Measurements from ENCODE around the gene CCT7.
A peak's percentile ranks its signal among the peaks of the same experiment; 100 is the strongest.

Gene CCT7

DNA sequence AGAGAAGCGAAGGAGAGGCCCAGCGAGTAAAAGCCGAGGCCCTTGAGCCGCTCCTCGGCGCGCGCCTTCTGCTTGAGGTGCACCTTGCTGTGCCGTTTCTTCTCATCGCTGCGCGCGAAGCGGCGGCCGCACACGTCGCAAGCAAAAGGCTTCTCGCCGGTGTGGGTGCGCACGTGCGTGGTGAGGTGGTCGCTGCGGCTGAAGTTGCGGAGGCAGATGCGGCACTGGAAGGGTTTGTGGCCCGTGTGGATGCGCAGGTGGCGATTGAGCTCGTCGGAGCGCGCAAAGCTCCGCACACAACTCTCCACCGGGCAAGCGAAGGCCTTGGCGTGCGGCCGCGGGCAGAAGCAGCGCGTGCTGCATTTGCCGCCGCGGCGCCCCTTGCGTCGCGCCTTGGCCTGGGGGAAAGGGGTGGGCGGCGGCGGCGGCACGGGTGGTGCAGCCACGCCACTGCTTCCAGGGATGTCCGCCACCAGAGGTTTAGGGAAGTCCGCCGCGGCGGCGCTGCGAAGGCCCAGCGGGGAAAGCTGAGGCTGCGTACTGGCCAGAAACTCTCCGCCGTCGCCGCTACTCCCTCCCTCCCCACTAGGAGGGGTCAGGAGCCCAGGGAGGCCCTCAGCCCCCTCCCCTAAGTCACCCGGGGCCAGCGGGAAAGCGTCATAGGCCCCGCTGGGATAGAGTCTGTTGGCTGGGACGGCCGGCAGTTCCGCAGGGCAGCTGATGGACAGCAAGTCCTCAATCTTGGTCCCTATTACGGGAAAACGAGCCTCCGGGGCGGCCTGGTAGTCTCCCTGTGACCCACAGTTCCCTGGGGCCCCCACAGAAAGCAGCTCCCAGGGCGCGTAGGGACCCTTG lies 57.6 kb downstream of the CCT7 start:
- DNase-seq (peak; percentile 23 to 51), ATAC-seq (peak; percentile 5)
- Mint-ChIP-seq H3K9me3 (no peaks in the 10 kb centered on the region), H3K27ac (peak overlapping the region in 1 of 2 donors; percentile 69), H3K4me1 (peaks cover 26% of the 10 kb centered on the region), H3K27me3 (peaks cover 80% of the 10 kb centered on the region), H3K4me3 (peak overlapping the region; percentile 74)

GRCh38 chr2:73292316-73292905 lies 58.3 kb downstream of the CCT7 start:
- Mint-ChIP-seq H3K4me1 (peaks cover 26% of the 10 kb centered on the region), H3K27ac (peak overlapping the region in 1 of 2 donors; percentile 69), H3K4me3 (peak overlapping the region; percentile 74 to 75), H3K9me3 (no peaks in the 10 kb centered on the region), H3K27me3 (peaks cover 87% of the 10 kb centered on the region)
- ATAC-seq = no peak
- no peak for DNase-seq

DNA sequence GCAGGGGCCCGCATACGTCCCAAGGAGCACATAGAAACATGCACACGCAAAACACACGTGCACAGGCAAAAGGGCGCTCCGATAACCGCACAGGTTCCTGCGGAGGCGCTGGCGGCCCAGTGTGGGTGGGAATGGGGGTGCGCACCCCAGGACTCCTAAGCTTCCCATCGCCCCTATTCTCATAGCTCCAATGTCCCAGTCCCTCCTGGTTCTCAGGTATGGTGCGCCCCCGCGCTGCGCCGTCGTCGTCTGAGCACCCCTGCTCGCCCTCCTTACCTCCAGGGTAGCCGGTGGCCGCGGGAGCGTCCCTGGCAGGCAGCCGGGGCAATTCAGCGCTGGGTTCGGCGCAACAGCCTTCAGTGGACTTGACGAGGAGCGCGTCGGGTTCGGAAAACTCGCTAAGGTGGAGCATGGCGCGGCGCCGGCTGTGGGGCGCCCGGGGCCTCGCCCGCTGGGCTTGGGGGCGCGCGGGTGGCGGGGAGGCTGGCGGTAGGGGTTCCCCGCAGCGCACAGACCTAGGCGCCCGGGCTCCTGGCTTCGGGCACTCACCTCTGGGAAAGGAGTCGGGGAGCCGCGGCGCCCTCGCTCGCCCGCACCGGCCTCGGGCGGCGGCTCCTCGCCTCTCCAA lies 58.9 kb downstream of the CCT7 start:
- H3K4me3 Mint-ChIP-seq = peak overlapping the region; percentile 83 to 86
- H3K9me3 Mint-ChIP-seq = no peaks in the 10 kb centered on the region
- DNase-seq (peak in 1 of 2 donors; percentile 20), ATAC-seq (peak; percentile 6)
- H3K27me3 Mint-ChIP-seq = peaks cover 91% of the 10 kb centered on the region
- no peak overlapping the region for H3K27ac Mint-ChIP-seq
- peaks cover 26% of the 10 kb centered on the region for H3K4me1 Mint-ChIP-seq

- peaks cover 91% of the 10 kb centered on the region for H3K27me3 Mint-ChIP-seq
- peak within 1 kb of the TSS; percentile 83 to 86 for H3K4me3 Mint-ChIP-seq
- DNase-seq (peak; percentile 87 to 92), ATAC-seq (peak; percentile 95)
- H3K4me1 Mint-ChIP-seq = peaks cover 26% of the 10 kb centered on the region
- H3K9me3 Mint-ChIP-seq = no peaks in the 10 kb centered on the region
- no peak within 1 kb of the TSS for H3K27ac Mint-ChIP-seq
Measured at GRCh38 chr2:73293534-73294171, 59.5 kb downstream of the CCT7 start, which contains the start of gene EGR4. Gene EGR4, minus strand, starts transcription at chr2:73293548. Its CDS starts 231 bp downstream, at chr2:73293317.

DNA sequence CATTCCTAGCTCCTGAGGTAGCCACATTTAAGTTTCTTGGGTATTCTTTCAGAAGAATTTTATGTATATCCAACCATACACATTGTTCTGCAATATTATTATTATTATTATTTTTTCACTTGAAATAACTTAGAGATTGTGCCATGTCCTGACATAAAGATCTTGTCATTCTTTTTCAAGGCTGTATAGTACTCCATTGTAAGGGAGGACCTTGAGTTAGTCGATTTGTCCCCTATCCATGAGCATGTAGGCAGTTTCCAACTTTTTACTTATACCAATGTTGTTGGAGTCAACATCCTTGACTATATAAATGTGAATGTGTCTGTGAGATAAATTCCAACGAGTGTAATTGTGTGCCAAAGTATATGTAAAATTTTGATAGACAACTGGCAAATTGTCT lies 60.1 kb downstream of the CCT7 start:
- no peak for DNase-seq
- Mint-ChIP-seq H3K27ac (no peak overlapping the region), H3K4me3 (peak overlapping the region in 1 of 2 donors; percentile 86), H3K9me3 (no peaks in the 10 kb centered on the region), H3K27me3 (peaks cover 86% of the 10 kb centered on the region), H3K4me1 (peaks cover 26% of the 10 kb centered on the region)
- no peak for ATAC-seq

- ATAC-seq = no peak
- Mint-ChIP-seq H3K9me3 (no peaks in the 10 kb centered on the region), H3K27ac (no peak overlapping the region), H3K4me1 (peaks cover 24% of the 10 kb centered on the region), H3K27me3 (peaks cover 87% of the 10 kb centered on the region), H3K4me3 (no peak overlapping the region)
- no peak for DNase-seq
Measured at GRCh38 chr2:73295751-73296400, 61.8 kb downstream of the CCT7 start.

DNA sequence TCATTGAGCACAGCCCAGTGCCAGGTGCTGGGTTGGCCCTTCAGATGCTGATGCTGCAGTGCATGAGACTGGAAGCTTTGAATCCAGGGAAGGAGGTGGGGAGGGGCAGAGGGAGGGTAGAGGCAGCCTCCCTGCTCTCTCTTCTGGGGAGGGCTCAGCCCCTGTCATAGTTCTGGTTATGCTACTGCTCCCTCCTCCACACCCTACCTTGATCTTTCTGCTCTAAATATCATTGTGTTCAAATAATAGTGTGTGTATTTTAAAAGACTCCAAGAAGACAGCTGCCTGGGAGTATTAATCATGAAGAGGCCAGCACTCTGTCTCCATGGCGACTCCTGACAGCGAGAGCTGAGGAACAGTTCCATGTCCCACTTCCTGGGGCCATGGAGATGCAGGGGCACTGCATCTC lies 63.0 kb downstream of the CCT7 start:
- Mint-ChIP-seq H3K27me3 (peaks cover 87% of the 10 kb centered on the region), H3K27ac (no peak overlapping the region), H3K9me3 (no peaks in the 10 kb centered on the region), H3K4me1 (peaks cover 11% of the 10 kb centered on the region), H3K4me3 (no peak overlapping the region)
- no peak for ATAC-seq
- no peak for DNase-seq

- ATAC-seq (no peak), DNase-seq (no peak)
- no peaks in the 10 kb centered on the region for H3K9me3 Mint-ChIP-seq
- peaks cover 87% of the 10 kb centered on the region for H3K27me3 Mint-ChIP-seq
- H3K27ac Mint-ChIP-seq = no peak overlapping the region
- H3K4me3 Mint-ChIP-seq = no peak overlapping the region
- peaks cover 7% of the 10 kb centered on the region for H3K4me1 Mint-ChIP-seq
Measured at GRCh38 chr2:73297586-73297985, 63.5 kb downstream of the CCT7 start.

GRCh38 chr2:73300926-73301325 lies 66.8 kb downstream of the CCT7 start:
- ATAC-seq (no peak), DNase-seq (no peak)
- no peaks in the 10 kb centered on the region for H3K9me3 Mint-ChIP-seq
- no peak overlapping the region for H3K4me3 Mint-ChIP-seq
- H3K27ac Mint-ChIP-seq = no peak overlapping the region
- no peaks in the 10 kb centered on the region for H3K4me1 Mint-ChIP-seq
- peaks cover 70% of the 10 kb centered on the region for H3K27me3 Mint-ChIP-seq

- peaks cover 63% of the 10 kb centered on the region for H3K27me3 Mint-ChIP-seq
- H3K4me3 Mint-ChIP-seq = no peak overlapping the region
- ATAC-seq = no peak
Measured at GRCh38 chr2:73301636-73302035, 67.5 kb downstream of the CCT7 start.

More at GRCh38 chr2:73301636-73302035, 67.5 kb downstream of the CCT7 start:
- Mint-ChIP-seq H3K27ac (no peak overlapping the region), H3K9me3 (no peaks in the 10 kb centered on the region), H3K4me1 (no peaks in the 10 kb centered on the region)
- no peak for DNase-seq
